ENCODE measurements around the gene UBE2B.

DNA sequence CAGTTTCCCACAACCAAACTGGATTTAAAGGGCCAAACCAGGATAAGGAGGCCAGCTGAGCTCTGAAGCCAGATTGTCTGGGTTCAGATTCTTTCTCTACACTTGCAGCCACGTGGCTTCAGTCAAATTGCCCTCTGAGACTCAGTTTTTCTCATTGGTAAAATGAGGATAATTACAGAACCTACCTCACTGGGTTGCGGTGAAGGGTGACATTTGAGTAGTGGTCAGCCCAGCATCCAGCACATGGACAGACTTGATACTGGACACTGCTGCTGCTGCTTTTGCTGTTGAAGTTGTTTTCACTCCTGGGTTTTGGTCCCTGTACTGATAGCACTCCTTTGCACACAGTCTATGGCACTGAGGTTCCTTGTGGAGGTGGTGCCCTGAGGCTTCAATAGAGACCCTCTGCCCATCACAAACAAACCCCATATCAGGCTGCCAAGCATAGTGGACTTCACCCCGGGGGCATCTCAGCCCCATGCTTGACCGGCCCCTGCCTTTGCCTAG lies 66.0 kb downstream of the UBE2B start:
- TF ChIP-seq, protein P1, sequence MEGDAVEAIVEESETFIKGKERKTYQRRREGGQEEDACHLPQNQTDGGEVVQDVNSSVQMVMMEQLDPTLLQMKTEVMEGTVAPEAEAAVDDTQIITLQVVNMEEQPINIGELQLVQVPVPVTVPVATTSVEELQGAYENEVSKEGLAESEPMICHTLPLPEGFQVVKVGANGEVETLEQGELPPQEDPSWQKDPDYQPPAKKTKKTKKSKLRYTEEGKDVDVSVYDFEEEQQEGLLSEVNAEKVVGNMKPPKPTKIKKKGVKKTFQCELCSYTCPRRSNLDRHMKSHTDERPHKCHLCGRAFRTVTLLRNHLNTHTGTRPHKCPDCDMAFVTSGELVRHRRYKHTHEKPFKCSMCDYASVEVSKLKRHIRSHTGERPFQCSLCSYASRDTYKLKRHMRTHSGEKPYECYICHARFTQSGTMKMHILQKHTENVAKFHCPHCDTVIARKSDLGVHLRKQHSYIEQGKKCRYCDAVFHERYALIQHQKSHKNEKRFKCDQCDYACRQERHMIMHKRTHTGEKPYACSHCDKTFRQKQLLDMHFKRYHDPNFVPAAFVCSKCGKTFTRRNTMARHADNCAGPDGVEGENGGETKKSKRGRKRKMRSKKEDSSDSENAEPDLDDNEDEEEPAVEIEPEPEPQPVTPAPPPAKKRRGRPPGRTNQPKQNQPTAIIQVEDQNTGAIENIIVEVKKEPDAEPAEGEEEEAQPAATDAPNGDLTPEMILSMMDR (IDR thresholded peaks at IDR 0.05; ENCODE audit: low read length), result no peak
- no peak for TF ChIP-seq EZH2 (IDR thresholded peaks at IDR 0.05; ENCODE audit: borderline replicate concordance, low read length)
